Hypothalamus (tissue), 51 donors: ENCODE measurements around the gene S100A4.

ENCODE experiments used
- DNase-seq, 51 donors: peaks; one replicate each; lab custom pipeline; 2025; lab: John Stamatoyannopoulos, UW

S100A4 gene

GRCh38 chr1:153515504-153516394 is 29.9 kb downstream of the S100A4 start:
- DNase-seq: no peak

GRCh38 chr1:153513666-153514065 is 31.9 kb downstream of the S100A4 start:
- DNase-seq: no peak

- DNase-seq: peak in 5 of 51 donors; percentile 3 to 17 (median 14)
These were observed 32.6 kb downstream of the S100A4 start for GRCh38 chr1:153513023-153513422.

GRCh38 chr1:153510984-153511410 is 34.6 kb downstream of the S100A4 start:
- peak in 47 of 51 donors; percentile 7 to 78 (median 46) for DNase-seq

GRCh38 chr1:153509729-153510354 is 35.8 kb downstream of the S100A4 start:
- DNase-seq: peak in 4 of 51 donors; percentile 3 to 25 (median 20)

GRCh38 chr1:153509036-153509435 is 36.6 kb downstream of the S100A4 start:
- no peak for DNase-seq

- no peak for DNase-seq
These were observed 37.6 kb downstream of the S100A4 start for GRCh38 chr1:153507926-153508583.

GRCh38 chr1:153506831-153507413 is 38.7 kb downstream of the S100A4 start:
- peak in 11 of 51 donors; percentile 16 to 80 (median 31) for DNase-seq

GRCh38 chr1:153506386-153506785 is 39.2 kb downstream of the S100A4 start:
- DNase-seq: no peak

GRCh38 chr1:153505576-153505975 is 40.0 kb downstream of the S100A4 start:
- DNase-seq: no peak

GRCh38 chr1:153503766-153504165 is 41.8 kb downstream of the S100A4 start:
- no peak for DNase-seq

- DNase-seq: no peak
These were observed 46.9 kb downstream of the S100A4 start for GRCh38 chr1:153498746-153499145.

- no peak for DNase-seq
These were observed 50.1 kb downstream of the S100A4 start for GRCh38 chr1:153495536-153495935.

- peak in 37 of 51 donors; percentile 1 to 64 (median 27) for DNase-seq
These were observed 50.5 kb downstream of the S100A4 start for GRCh38 chr1:153494976-153495535.
